HG03575 (cell line): ENCODE measurements around the gene NECTIN1.

Source experiments
- ATAC-seq: cut with Tn5 transposase; IDR thresholded peaks from one replicate; pipeline ENCODE4 v1.9.1; 2021; ENCODE audit not compliant: unreplicated experiment, insufficient number of reproducible peaks, low FRiP score; ENCODE audit errors: extremely low read depth

The NECTIN1 gene

GRCh38 chr11:119728651-119729580 lies at the start of gene NECTIN1:
NECTIN1 (minus strand) TSS chr11:119729200; CDS start chr11:119728553, 647 bp downstream.
- no peak for ATAC-seq

GRCh38 chr11:119778391-119779194 lies 49.6 kb upstream of the NECTIN1 start:
- no peak for ATAC-seq

- ATAC-seq = no peak
These were observed 48.9 kb upstream of the NECTIN1 start for GRCh38 chr11:119777940-119778339.

GRCh38 chr11:119776651-119777050 lies 47.7 kb upstream of the NECTIN1 start:
- ATAC-seq = no peak

- no peak for ATAC-seq
These were observed 47.1 kb upstream of the NECTIN1 start for GRCh38 chr11:119776031-119776636.

GRCh38 chr11:119774172-119774763 lies 45.3 kb upstream of the NECTIN1 start:
- ATAC-seq = no peak

GRCh38 chr11:119772641-119773415 lies 43.8 kb upstream of the NECTIN1 start:
- no peak for ATAC-seq

- ATAC-seq = no peak
These were observed 43.1 kb upstream of the NECTIN1 start for GRCh38 chr11:119772076-119772475.

GRCh38 chr11:119771172-119771770 lies 42.3 kb upstream of the NECTIN1 start:
- no peak for ATAC-seq

- no peak for ATAC-seq
These were observed 36.6 kb upstream of the NECTIN1 start for GRCh38 chr11:119765628-119766027.

- ATAC-seq = no peak
These were observed 35.3 kb upstream of the NECTIN1 start for GRCh38 chr11:119764108-119764868.

GRCh38 chr11:119763071-119763728 lies 34.2 kb upstream of the NECTIN1 start:
- no peak for ATAC-seq

- no peak for ATAC-seq
These were observed 30.9 kb upstream of the NECTIN1 start for GRCh38 chr11:119759747-119760412.

GRCh38 chr11:119759324-119759723 lies 30.3 kb upstream of the NECTIN1 start:
- no peak for ATAC-seq

- no peak for ATAC-seq
These were observed 29.3 kb upstream of the NECTIN1 start for GRCh38 chr11:119758291-119758690.

GRCh38 chr11:119757378-119757777 lies 28.4 kb upstream of the NECTIN1 start:
- ATAC-seq = no peak
